ENCODE data around the gene TCEA2.

DNA sequence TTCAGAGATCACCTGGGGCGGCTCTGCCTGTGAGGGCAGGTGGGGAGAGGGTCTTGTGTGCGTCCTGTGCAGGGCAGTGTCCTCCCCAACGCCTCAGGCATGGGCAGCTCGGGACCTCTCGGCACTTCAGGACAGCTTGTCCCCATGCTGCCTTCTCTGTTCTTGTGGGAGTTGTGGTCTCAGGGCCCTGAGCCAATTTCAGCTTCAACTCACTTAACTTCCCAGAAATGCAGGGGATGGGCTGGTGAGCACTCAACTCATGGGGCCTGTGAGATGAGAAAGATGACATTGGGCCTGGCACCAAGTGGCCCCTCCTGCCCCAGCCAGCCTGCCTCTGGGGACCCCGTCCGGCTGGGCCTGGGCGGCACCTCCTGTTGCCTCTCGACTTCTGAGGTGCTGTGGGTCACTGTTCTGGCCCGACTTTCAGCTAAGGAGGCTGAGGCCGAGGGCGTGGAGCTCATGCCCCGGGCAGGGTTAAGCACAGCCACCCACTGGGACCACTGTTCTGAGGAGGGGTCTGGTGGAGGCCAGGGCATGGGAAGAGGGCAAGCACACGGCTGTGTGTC lies 9.6 kb downstream of the TCEA2 start:
- TF ChIP-seq EP300 (IDR thresholded peaks at IDR 0.05; ENCODE audit: borderline replicate concordance) (no peak), TCF12 (IDR thresholded peaks at IDR 0.05; ENCODE audit: low read depth) (no peak), CEBPB (IDR thresholded peaks at IDR 0.05) (no peak), FOXM1 (IDR thresholded peaks at IDR 0.05; ENCODE audit: borderline replicate concordance, low read depth) (no peak), YY1 (IDR thresholded peaks at IDR 0.05; ENCODE audit: low read depth) (no peak), NFIC (IDR thresholded peaks at IDR 0.05) (no peak), RAD21 (IDR thresholded peaks at IDR 0.05; ENCODE audit: low read depth) (no peak), TAF1 (IDR thresholded peaks at IDR 0.05; ENCODE audit: low read depth) (no peak), CREB1 (IDR thresholded peaks at IDR 0.05; ENCODE audit: low read depth) (no peak)
- TF ChIP-seq, protein P1, sequence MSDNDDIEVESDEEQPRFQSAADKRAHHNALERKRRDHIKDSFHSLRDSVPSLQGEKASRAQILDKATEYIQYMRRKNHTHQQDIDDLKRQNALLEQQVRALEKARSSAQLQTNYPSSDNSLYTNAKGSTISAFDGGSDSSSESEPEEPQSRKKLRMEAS (IDR thresholded peaks at IDR 0.05), result no peak
- TF ChIP-seq, protein P2, sequence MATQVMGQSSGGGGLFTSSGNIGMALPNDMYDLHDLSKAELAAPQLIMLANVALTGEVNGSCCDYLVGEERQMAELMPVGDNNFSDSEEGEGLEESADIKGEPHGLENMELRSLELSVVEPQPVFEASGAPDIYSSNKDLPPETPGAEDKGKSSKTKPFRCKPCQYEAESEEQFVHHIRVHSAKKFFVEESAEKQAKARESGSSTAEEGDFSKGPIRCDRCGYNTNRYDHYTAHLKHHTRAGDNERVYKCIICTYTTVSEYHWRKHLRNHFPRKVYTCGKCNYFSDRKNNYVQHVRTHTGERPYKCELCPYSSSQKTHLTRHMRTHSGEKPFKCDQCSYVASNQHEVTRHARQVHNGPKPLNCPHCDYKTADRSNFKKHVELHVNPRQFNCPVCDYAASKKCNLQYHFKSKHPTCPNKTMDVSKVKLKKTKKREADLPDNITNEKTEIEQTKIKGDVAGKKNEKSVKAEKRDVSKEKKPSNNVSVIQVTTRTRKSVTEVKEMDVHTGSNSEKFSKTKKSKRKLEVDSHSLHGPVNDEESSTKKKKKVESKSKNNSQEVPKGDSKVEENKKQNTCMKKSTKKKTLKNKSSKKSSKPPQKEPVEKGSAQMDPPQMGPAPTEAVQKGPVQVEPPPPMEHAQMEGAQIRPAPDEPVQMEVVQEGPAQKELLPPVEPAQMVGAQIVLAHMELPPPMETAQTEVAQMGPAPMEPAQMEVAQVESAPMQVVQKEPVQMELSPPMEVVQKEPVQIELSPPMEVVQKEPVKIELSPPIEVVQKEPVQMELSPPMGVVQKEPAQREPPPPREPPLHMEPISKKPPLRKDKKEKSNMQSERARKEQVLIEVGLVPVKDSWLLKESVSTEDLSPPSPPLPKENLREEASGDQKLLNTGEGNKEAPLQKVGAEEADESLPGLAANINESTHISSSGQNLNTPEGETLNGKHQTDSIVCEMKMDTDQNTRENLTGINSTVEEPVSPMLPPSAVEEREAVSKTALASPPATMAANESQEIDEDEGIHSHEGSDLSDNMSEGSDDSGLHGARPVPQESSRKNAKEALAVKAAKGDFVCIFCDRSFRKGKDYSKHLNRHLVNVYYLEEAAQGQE (IDR thresholded peaks at IDR 0.05; ENCODE audit: low read depth), result no peak

All from Ishikawa (cell line).